ENCODE measurements around the gene CHRNG.

GRCh38 chr2:232573771-232574435 lies 34.4 kb downstream of the CHRNG start:
- TF ChIP-seq CTCF (IDR thresholded peaks at IDR 0.05) (no peak), ZFX (IDR thresholded peaks at IDR 0.05; ENCODE audit: borderline replicate concordance) (no peak)
